Glomerular visceral epithelial cell (primary cell): ENCODE data around the gene TLR4.

Experiments used
- DNase-seq: peaks from one replicate; pipeline ENCODE4 v3.0.0-alpha.2; 2016; ENCODE audit errors: extremely low spot score

The TLR4 gene

GRCh38 chr9:117704024-117704575, at the start of gene TLR4:
TSS of gene TLR4 (plus strand) at chr9:117704403. CDS start at chr9:117704473, 70 bp downstream.
- DNase-seq = peak; percentile 34

- no peak for DNase-seq
Observed at GRCh38 chr9:117656002-117656401, 48.2 kb upstream of the TLR4 start.

GRCh38 chr9:117662651-117663050, 41.6 kb upstream of the TLR4 start:
- no peak for DNase-seq

- no peak for DNase-seq
Observed at GRCh38 chr9:117664419-117664818, 39.8 kb upstream of the TLR4 start.

- DNase-seq = no peak
Observed at GRCh38 chr9:117665601-117666385, 38.4 kb upstream of the TLR4 start.

- DNase-seq = no peak
Observed at GRCh38 chr9:117671468-117671867, 32.7 kb upstream of the TLR4 start.

GRCh38 chr9:117672369-117672768, 31.8 kb upstream of the TLR4 start:
- DNase-seq = no peak

GRCh38 chr9:117677572-117677971, 26.6 kb upstream of the TLR4 start:
- no peak for DNase-seq

GRCh38 chr9:117678871-117679270, 25.3 kb upstream of the TLR4 start:
- no peak for DNase-seq

- no peak for DNase-seq
Observed at GRCh38 chr9:117679416-117679815, 24.8 kb upstream of the TLR4 start.

- DNase-seq = no peak
Observed at GRCh38 chr9:117681888-117682287, 22.3 kb upstream of the TLR4 start.

- no peak for DNase-seq
Observed at GRCh38 chr9:117682955-117683710, 21.1 kb upstream of the TLR4 start.

GRCh38 chr9:117687532-117687931, 16.7 kb upstream of the TLR4 start:
- DNase-seq = no peak

- DNase-seq = no peak
Observed at GRCh38 chr9:117691367-117691766, 12.8 kb upstream of the TLR4 start.

- DNase-seq = no peak
Observed at GRCh38 chr9:117696154-117696553, 8.0 kb upstream of the TLR4 start.

GRCh38 chr9:117697046-117697445, 7.2 kb upstream of the TLR4 start:
- no peak for DNase-seq

GRCh38 chr9:117703537-117703936, 666 bp upstream of the TLR4 start:
- peak; percentile 0 for DNase-seq

GRCh38 chr9:117704597-117704996, 394 bp downstream of the TLR4 start:
- DNase-seq = no peak

- no peak for DNase-seq
Observed at GRCh38 chr9:117705386-117705785, 1.2 kb downstream of the TLR4 start.

GRCh38 chr9:117706421-117707116, 2.4 kb downstream of the TLR4 start:
- no peak for DNase-seq

- DNase-seq = no peak
Observed at GRCh38 chr9:117707561-117707960, 3.4 kb downstream of the TLR4 start.

GRCh38 chr9:117709936-117710335, 5.7 kb downstream of the TLR4 start:
- no peak for DNase-seq
